Sigmoid colon (tissue), 4 donors: ENCODE results near the gene WDFY2.

Experiments
- CTCF ChIP-seq, 4 experiments: fragments of 450-650 bp in 3 of 4; fragments of 200-600 bp in 1 of 4; IDR thresholded peaks; one replicate each; pipeline ENCODE4 v1.5.1; 2016 to 2019; ENCODE audit warnings: antibody characterized with exemption in 4 of 4, mild to moderate bottlenecking in 3 of 4, moderate library complexity in 2 of 4
- EP300 ChIP-seq, 4 donors: sonication (generic); formaldehyde crosslinking; IDR thresholded peaks; one replicate each; pipeline ENCODE4 v1.6.1; 2017; ENCODE audit warnings: antibody characterized with exemption in 4 of 4
- POLR2A ChIP-seq, 2 donors: fragments of 450-650 bp; IDR thresholded peaks; one replicate each; pipeline ENCODE4 v1.6.1; 2016; ENCODE audit warnings: antibody characterized with exemption in 2 of 2, mild to moderate bottlenecking in 2 of 2, moderate library complexity in 2 of 2
- POLR2AphosphoS5 ChIP-seq, 4 donors: sonication (generic); formaldehyde crosslinking; IDR thresholded peaks; one replicate each; pipeline ENCODE4 v1.6.1; 2017; ENCODE audit warnings: antibody characterized with exemption in 4 of 4

GRCh38 chr13:51799261-51799660, 215.0 kb downstream of the WDFY2 start:
- no peak for TF ChIP-seq CTCF (IDR thresholded peaks at IDR 0.05)
- TF ChIP-seq POLR2A (IDR thresholded peaks at IDR 0.05): no peak
- no peak for TF ChIP-seq EP300 (IDR thresholded peaks at IDR 0.05)
- no peak for TF ChIP-seq POLR2AphosphoS5 (IDR thresholded peaks at IDR 0.05)
